Measurements from ENCODE around the gene MRO.
"Not testable (repeated sequence)": the region's sequence is repeated elsewhere in the genome, so short reads cannot be mapped to it uniquely, and the experiment has no call there.

Gene MRO

DNA sequence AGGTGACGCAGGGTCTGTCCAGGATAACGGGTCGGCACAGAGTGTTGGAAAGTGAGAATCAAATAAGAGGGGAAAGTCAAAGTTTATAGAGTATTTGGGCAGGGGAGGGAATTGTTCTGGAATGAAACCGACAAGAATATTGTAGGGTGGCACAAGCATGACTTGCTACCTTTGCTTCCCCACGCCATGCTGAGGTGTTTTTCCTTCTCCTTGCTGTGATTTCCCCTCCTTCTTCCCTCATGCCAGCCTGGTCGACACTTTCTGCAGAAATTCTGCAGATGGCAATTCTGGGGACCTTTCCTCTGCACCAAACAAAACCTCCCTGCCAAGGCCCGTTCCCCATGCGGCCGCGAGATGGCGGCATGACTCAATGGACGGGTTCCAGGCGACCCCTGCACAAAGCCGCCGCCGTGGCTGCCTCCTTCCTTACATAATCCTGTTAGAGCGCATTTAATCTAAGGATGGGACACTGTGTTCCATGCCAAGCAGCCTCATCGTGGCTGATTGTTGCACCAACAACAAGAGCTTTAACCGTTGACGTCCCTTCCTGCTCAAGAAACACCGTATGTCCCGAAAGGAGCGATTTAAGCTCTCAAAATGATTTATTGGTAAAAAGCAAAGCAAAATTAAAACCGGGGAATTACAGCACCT is at the start of gene MRO:
Gene MRO (minus strand): TSS at position 289 of the 651 bp plus-strand sequence. CDS start 10,616 bp downstream, outside the sequence.
- DNase-seq: peak; percentile 73

DNA sequence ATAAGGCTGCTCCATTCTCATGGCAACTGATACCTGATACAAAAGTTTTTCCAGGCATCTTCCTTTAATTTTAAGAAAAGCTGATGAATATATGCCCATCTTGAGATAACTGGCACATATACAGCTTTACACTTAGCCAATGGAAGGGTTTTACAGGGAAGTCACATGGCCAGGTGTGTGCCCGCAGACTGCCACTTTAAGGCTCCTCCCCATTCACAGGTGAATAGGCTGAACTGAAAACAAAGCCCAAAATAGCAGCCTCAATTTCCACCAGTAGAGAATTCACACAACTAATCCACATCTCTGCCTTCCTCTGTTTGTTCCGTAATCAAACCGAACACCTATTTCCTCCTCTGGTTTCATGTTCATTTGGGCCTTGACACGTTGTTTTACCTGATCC is 49.3 kb upstream of the MRO start:
- no peak for DNase-seq

DNA sequence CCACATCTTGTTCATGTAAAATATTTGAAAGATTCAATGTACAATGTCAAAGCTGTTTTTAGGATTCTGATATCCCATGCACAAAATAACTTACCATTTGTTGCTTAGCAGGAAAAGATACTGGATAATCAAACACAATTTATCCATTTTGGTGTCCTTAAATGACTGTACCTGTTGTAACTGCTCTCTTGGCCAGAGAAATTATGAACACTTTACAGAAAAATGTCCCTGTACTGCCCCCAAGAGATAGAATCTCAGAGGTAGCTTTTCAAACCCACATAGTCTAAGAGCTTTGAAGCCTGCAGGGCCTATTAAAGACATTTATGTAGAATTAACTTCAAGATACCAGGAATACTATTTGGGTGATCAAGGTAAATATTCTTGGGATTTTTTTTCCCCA is 46.9 kb upstream of the MRO start:
- DNase-seq: no peak

DNA sequence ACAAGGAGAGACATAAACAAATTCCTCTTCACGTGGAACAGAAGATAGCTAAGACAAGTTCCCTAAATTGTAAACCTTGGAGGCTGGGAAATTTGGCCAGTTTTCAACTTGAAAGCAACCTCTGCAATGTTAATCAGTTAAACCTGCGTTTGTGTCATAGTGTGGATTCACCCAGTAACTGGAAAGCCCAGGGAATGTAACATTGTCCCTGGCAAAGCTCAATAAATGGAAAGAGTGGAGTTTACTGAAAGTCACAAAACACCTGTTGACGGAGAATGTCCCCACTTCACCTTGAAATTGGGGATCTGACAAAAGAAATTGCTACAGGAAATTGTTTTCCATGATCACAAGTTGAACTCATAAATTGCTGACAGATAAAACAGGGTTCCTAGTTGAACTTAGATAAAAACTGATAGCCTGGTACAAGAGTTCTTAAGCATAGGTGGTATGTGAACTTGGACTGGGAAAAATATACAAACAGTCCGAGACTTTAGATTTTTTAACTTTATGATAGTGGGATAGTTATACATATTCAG is 44.1 kb upstream of the MRO start:
- no peak for DNase-seq

- no peak for DNase-seq
Measured at GRCh38 chr18:50862401-50862800, 42.6 kb upstream of the MRO start.

GRCh38 chr18:50861617-50862016 is 41.8 kb upstream of the MRO start:
- DNase-seq: no peak

- DNase-seq: no peak
Measured at GRCh38 chr18:50859793-50860555, 40.2 kb upstream of the MRO start.

- no peak for DNase-seq
Measured at GRCh38 chr18:50857694-50858093, 37.9 kb upstream of the MRO start.

DNA sequence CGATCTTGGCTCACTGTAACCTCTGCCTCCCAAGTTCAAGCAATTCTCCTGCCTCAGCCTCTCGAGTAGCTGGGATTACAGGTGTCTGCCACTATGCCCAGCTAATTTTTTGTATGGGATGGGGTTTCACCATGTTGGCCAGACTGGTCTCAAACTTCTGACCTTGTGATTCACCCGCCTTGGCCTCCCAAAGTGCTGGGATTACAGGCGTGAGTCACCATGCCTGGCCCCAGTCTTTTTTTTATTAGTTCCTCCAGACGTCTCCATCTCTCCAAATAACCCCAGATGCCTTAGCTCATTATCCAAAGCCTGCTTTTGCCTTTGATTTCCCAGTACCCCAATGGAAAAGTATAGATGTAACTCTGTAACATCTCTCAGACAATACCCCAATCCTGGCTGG is 37.4 kb upstream of the MRO start:
- not testable (repeated sequence) for DNase-seq

DNA sequence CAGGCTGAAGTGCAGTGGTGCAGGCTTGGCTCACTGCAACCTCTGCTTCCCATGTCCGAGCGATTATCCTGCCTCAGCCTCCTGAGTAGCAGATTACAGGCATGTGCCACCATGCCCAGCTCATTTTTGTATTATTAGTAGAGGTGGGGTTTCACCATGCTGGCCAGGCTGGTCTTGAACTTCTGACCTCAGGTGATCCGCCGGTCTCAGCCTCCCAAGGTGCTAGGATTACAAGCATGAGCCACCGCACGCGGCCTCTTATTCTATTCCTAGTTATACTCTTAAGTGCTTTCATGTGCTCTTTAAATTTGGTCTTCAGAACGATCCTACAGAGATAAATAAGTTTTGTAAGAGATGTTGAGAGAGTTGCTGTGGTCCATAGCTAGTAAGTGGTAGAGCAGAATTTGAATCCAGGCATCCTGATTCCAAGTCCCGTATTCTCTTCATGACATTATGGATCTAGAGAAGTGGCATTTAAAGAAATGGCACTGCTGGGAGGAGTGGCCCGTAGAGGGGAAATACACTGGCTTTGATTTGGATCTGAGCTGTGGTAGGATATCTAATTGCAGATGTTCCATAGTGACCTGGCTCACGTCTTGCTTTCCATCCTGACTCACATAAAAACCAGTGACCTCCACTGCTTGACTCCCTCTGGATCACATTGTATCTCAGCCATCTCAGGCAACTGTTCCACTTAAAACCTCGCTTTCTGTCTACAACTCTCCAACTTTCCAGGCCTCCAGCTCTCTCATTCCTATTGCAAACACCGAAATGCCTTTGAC is 36.4 kb upstream of the MRO start:
- no peak for DNase-seq

DNA sequence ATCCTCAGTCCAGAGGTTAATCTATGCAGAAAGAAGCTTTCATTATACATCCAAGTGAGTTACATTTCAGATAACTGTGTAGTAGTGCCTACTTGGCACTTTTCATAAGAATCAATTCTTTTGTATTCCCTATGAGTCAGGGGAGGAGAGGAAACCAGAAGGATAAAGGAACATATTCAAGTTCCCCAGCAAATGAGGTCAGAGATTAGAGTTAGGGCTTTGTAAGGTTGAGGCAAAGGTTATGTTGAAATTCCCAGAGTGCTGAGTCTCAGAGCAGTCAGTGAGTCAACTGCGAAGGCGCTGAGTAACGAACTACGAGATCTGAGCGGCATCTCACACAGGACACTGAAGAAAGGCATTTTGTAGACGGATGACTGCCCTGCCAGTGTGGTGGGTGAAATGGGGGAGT is 34.1 kb upstream of the MRO start:
- no peak for DNase-seq

GRCh38 chr18:50850307-50851065 is 30.7 kb upstream of the MRO start:
- DNase-seq: no peak

DNA sequence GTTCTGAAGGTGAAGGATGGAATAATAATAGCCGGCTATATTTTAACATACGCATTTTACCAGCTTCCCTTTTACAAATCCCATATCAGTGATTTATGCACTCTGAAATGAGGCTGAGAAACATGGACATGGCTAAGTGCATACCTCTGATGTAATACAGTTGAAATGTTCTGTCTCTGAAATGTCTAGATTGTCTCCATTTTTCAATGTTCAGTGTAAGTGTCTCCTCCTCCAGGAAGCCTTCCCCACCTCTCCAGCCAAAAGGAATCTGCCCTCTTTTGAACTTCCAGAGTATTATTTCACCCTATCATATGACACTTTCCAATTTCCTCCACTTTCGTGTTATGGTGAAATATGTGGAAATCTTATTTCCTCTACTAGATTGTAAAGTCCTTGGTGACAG is 29.6 kb upstream of the MRO start:
- no peak for DNase-seq

DNA sequence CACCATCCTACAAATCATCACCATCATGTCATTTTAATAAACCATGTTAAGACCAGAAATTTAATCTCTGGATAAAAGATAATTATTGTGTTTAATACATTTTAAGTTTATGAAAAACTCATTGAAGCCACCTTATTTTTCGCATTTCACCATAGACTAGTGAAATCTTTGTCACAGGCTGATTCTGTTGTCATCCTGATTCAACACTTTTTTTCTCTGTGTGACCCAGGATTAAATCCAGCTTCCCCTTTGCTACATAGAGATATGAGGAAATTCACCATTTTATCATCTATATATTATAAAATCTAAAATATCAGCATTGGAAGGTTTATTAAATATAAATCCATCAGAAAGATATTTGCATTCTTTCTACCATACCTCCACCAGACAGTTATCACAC is 29.2 kb upstream of the MRO start:
- DNase-seq: no peak

DNA sequence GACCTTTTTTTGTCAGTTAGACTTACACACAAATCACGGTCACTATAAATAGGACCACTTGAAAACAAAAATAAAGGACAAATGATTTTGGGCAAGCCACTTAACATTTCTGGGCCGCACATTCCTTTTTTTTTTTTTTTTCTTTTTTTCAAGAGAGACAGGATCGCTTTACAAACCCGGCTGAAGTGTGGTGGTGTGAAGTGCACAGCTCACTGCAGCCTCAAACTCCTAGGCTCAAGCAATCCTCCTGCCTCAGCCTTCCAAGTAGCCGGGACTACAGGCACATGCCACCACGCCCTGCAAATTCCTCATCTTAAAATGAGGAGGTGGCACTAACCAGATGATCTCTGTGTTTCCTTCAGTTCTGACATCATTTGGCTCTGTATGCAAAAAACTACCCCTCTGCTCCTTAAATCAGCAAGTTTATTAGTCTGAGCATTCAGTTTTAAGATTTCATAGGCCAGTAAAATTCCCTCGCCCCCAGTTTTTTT is 28.3 kb upstream of the MRO start:
- DNase-seq: no peak

DNA sequence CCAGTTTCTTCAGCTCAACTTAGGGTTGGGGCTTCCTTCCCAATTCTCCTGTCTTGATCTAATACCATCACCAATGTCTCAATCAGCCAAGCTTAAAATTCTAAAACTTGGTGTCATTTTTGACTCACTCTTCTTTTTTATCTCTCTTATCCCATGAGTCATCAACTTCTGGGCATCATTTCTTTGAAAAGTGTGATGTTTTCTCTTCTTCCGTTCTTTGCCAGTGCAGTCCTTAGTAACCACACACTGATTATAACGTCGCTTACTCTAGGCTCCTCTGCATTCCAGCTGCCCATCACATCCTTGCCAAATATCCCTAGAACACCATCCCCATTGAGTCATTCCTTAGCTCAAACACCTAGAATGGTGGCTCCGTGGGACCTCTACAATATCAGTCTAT is 27.4 kb upstream of the MRO start:
- DNase-seq: no peak

GRCh38 chr18:50844960-50845359 is 25.1 kb upstream of the MRO start:
- no peak for DNase-seq

GRCh38 chr18:50844554-50844953 is 24.7 kb upstream of the MRO start:
- DNase-seq: no peak

DNA sequence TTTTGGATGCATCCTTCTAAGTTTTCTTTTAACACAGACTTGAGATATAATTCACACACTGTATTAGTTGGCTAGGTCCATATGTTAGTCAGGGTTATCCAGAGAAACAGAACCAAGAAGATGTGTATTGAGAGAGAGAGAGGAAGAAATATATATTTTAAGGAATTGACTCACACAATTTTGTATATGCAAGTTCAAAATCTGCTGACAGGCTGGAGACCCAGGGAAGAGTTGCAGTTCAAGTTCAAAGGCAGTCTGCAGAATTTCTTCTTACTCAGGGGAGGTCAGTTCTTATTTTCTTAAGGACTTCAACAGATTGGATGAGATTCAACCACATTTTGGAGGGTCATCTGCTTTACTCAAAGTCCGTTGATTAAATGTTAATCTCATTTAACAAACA is 23.0 kb upstream of the MRO start:
- DNase-seq: no peak

- no peak for DNase-seq
Measured at GRCh38 chr18:50839996-50840395, 20.2 kb upstream of the MRO start.

DNA sequence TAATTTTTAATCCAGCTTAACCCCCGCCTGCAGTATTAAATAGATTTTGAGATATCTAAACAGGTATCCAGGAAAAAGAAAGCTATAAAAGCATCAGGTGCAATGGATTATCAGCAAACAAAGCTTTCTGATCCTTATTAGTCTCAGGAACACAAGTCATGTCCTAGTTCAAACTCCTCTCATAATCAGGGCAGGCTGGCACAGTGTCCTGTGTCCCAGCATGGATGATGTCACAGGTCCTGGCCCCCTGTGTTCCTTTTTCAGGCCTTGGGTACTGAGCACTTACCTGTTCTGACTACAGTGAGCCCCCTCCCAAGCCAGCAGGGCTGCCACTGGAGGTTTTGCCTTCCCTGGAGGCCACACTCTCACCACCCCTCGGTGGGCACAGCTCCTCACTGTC is 19.5 kb upstream of the MRO start:
- no peak for DNase-seq

DNA sequence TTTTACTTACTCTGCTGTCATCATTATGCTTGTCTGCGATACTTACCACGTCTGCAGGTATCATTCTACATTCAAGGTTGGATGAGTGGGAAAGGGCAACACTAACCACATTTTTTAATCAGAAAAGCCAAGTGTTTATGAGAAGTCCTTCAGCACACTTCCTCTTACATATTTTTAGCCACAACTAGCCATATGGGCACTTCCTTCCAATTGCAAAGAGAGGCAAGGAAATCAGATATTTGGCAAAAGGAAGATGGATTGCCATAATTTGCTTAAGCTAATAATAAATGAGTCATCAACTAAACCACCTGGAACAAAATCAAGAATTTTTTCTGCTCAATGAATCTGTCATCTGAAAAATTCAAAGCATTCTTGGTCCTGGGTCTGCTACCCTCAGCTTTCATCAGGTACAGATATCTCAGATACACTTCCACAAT is 16.7 kb upstream of the MRO start:
- peak; percentile 79 for DNase-seq

DNA sequence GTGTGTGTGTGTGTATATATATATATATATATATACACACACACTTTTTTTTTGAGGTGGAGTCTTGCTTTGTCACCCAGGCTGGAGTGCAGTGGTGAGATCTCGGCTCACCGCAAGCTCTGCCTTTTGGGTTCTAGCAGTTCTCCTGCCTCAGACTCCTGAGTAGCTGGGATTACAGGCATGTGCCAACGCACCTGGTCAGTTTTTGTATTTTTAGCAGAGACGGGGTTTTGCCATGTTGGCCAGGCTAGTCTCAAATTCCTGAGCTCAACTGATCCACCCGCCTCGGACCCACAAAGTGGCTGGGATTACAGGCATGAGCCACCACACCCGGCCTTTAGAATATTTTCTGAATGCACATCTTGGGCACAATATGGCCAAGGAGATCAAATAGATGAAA is 13.7 kb upstream of the MRO start:
- not testable (repeated sequence) for DNase-seq

Data from NCI-H1048 (cell line).